HUES48 (cell line): Measurements from ENCODE around the gene CNP.

Source experiments
- H3K27ac ChIP-seq: one replicate; pipeline ENCODE4 v1.7.0; 2013; ENCODE audit warnings: low read depth, low read length, inconsistent platforms
- H3K27me3 ChIP-seq: 2 replicates; pipeline ENCODE4 v1.6.1; 2013; ENCODE audit warnings: mild to moderate bottlenecking, low read length; ENCODE audit not compliant: control insufficient read depth, insufficient read depth
- H3K36me3 ChIP-seq: 2 replicates; pipeline ENCODE4 v1.6.1; 2013; ENCODE audit warnings: low read length; ENCODE audit not compliant: control insufficient read depth, insufficient read depth
- H3K4me1 ChIP-seq: 2 replicates; pipeline ENCODE4 v1.6.1; 2013; ENCODE audit warnings: mild to moderate bottlenecking, low read length; ENCODE audit not compliant: control insufficient read depth, insufficient read depth
- H3K4me3 ChIP-seq: 2 replicates; pipeline ENCODE4 v1.5.1; 2013; ENCODE audit warnings: mild to moderate bottlenecking, low read depth, low read length
- H3K9ac ChIP-seq: 2 replicates; pipeline ENCODE4 v1.6.1; 2013; ENCODE audit warnings: mild to moderate bottlenecking, low read depth, low read length, moderate library complexity
- H3K9me3 ChIP-seq: 2 replicates; pipeline ENCODE4 v1.6.1; 2013; ENCODE audit warnings: low read length; ENCODE audit not compliant: control insufficient read depth, insufficient read depth

The CNP gene

DNA sequence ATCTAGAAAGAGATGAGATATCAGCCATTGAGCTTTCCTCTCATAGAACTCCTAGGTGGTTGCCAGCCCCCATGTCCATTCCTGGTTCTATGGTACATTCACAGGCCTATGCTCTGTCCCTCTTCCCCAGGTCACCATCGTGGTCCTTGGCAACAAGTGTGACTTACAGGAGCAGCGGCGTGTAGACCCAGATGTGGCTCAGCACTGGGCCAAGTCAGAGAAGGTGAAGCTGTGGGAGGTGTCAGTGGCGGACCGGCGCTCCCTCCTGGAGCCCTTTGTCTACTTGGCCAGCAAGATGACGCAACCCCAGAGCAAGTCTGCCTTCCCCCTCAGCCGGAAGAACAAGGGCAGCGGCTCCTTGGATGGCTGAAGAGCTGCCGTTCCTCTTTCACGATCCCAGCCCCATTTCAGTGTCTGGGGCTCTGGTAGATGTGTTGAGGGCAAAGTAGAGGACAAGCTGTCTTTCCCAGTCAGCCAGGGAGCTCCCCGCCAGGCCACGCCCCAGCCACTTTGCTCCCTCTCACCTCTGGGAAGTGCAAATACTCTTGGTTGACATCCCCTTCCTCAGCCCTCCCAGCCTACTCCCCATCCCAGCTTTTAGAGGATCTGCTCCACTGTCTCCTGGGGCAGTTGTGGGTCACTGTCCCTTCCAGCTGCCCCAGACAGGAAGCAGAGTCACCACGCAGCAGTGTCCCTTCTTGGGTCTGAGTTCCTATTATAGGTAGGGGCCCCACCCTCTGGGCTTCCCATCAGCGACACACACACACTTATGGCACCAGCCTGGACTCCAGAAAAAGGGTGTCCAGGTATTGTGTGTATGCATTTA, 57.1 kb downstream of the CNP start:
- Histone ChIP-seq H3K9me3 (no peaks in the 10 kb centered on the region), H3K4me3 (no peak overlapping the region), H3K27me3 (no peaks in the 10 kb centered on the region), H3K4me1 (peaks cover 9% of the 10 kb centered on the region; the same call in 1 of the 2 replicates), H3K27ac (peak overlapping the region; percentile 48), H3K36me3 (peaks cover 31% of the 10 kb centered on the region), H3K9ac (no peak overlapping the region)

DNA sequence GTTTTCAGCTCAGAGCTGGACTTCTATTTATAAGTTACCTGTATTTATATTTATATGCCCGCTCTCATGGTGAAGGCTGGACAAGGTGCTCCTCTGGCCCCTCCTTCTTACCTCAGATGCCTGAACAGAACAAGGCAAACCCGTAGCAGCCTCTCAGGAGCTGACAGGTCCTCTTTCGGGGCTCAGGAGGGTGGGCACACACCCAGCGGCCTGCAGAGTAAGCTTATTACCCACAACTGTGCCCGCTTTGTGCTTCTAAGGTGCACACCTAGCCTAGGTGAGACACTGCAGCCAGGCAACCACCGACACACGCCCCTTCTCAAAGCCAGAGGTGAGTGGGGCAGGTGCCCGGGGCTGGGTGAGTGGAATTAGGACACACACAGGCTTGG, 58.6 kb downstream of the CNP start:
- Histone ChIP-seq H3K27ac (no peak overlapping the region), H3K36me3 (peaks cover 31% of the 10 kb centered on the region), H3K4me3 (no peak overlapping the region), H3K27me3 (no peaks in the 10 kb centered on the region), H3K9ac (no peak overlapping the region), H3K9me3 (no peaks in the 10 kb centered on the region), H3K4me1 (peaks cover 9% of the 10 kb centered on the region; the same call in 1 of the 2 replicates)

DNA sequence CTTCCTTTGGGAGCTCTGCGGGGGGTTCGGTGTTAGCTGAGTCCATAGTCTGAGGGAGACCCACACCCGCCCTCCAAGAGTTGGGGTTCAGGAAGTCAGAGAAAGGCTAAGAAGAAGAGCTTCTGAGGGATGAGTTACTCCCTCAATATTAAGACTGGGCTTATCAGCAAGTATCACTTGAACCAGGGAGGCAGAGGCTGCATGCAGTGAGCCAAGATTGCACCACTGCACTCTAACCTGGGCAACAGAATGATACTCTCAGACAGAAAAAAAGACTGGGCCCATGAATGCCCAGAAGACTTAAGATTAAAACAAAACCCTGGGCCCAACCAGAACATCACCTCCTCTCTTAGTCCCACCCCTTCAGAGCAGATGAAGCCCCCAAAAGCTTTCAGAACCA, 59.3 kb downstream of the CNP start:
- peaks cover 31% of the 10 kb centered on the region for H3K36me3 ChIP-seq
- H3K4me1 ChIP-seq: peaks cover 9% of the 10 kb centered on the region; the same call in 1 of the 2 replicates
- H3K27ac ChIP-seq: no peak overlapping the region
- no peak overlapping the region for H3K4me3 ChIP-seq
- no peak overlapping the region for H3K9ac ChIP-seq
- no peaks in the 10 kb centered on the region for H3K9me3 ChIP-seq
- H3K27me3 ChIP-seq: no peaks in the 10 kb centered on the region

DNA sequence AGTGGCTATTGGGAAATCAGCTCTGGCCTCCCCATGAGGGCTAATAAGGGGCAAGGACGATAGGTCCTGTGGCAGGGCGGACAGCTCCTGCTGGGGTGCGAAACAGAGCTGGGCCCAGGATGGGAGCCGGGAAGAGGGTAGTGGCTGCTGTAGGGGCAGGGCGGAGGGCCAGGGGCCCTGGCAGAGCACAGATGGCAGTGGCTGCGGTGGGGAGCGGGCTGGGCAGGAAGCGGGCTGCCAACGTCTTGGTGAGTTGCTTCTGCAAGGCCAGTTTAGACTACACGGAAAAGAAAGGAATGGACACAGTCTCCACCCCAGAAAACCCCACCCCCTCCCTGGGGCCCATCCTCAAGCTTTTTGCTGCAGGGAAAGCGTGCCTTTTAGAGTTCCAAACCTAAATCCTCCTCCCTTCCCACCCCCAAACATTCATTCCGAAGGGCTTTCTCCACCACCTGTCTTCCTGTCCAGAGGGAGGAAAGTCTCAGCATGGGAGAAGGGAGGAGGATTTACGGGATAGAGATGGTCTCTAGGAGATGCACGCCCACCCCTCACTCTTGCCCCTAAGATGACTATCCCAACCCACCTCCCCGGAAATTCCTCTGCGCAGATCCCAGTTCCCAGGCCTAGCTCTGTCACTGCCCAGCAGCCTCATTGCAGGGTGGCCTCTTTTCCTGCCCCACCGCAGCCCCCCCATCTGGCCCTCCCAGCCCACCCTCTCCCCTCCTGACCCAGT, 60.4 kb downstream of the CNP start:
- Histone ChIP-seq H3K9me3 (no peaks in the 10 kb centered on the region), H3K4me1 (peaks cover 9% of the 10 kb centered on the region; the same call in 1 of the 2 replicates), H3K4me3 (no peak overlapping the region), H3K27ac (no peak overlapping the region), H3K36me3 (peaks cover 24% of the 10 kb centered on the region), H3K27me3 (no peaks in the 10 kb centered on the region), H3K9ac (no peak overlapping the region)
